Glutamatergic neuron (in vitro differentiated cells): ENCODE measurements around the gene FAM162B. TPM values are rescaled to one million over a fixed set of nuclear protein-coding genes. Genes with fewer than 3 reads are reported as not detected.

Experiments used
- total RNA-seq: library from RNA; stranded (reverse); fragmentation: NEBNext Ultra II Directional; extraction: Animal tissue kit (Norgen Biotek cat#: 25700); gene quantifications from one replicate; pipeline ENCODE4 v1.2.1, GENCODE V29; 2021; ENCODE audit not compliant: unreplicated experiment

Gene FAM162B
- total RNA-seq, 1 donor from 2014 or later: not detected

Other genes starting within 250 kb of the FAM162B start
- not detected for gene TRAPPC3L, start 220.0 kb downstream of the FAM162B start, total RNA-seq
- gene CALHM4, start 212.0 kb downstream of the FAM162B start, total RNA-seq: not detected
- 47.4 TPM for gene RWDD1, start 194.2 kb downstream of the FAM162B start, total RNA-seq
- 0.98 TPM for gene RSPH4A, start 149.2 kb downstream of the FAM162B start, total RNA-seq
- gene ZUP1, start 97.0 kb downstream of the FAM162B start, total RNA-seq: 17.8 TPM
- gene KPNA5, start 84.5 kb downstream of the FAM162B start, total RNA-seq: 21.9 TPM
- not detected for gene GPRC6A, start 63.4 kb upstream of the FAM162B start, total RNA-seq
- not detected for gene RFX6, start 111.5 kb upstream of the FAM162B start, total RNA-seq